HCT116 (cell line): ENCODE results near the gene GARS1. TPM values are rescaled to one million over a fixed set of nuclear protein-coding genes. Genes with fewer than 3 reads are reported as not detected.
A peak's percentile ranks its signal among the peaks of the same experiment; 100 is the strongest.

Source experiments
- ATAC-seq: fragments of 200-7000 bp; cut with Tn5 transposase; 2 replicates; pipeline ENCODE4 v1.9.1; 2020; ENCODE audit warnings: mild to moderate bottlenecking, moderate library complexity
- BruUV-seq: library from RNA; stranded (reverse); fragments of 400-500 nt; replicated peaks from 2 replicates; lab custom pipeline; 2021; lab: Mats Ljungman, UMichigan
- CTCF ChIA-PET: fragments of 300-600 bp; sonication (Branson Sonifier 250); formaldehyde crosslinking; loops from one replicate; lab custom pipeline; 2021; ENCODE audit warnings: antibody characterized with exemption; lab: Charles Lee
- POLR2A ChIA-PET: fragments of 300-600, 350-600 bp; sonication (Branson Sonifier 250); formaldehyde crosslinking; loops from one replicate; lab custom pipeline; 2021; ENCODE audit warnings: antibody characterized with exemption; lab: Charles Lee
- RAD21 ChIA-PET, 2 experiments: fragments of 300-600 bp; sonication (Branson Sonifier 250); formaldehyde crosslinking; loops; one replicate each; lab custom pipeline; 2023; ENCODE audit warnings: low total read pairs in 2 of 2; ENCODE audit not compliant: uncharacterized antibody in 2 of 2, unreplicated experiment in 2 of 2, low non-redundant PET in 1 of 2; lab: Charles Lee
- DNase-seq: peaks from one replicate; pipeline ENCODE4 v3.0.0-alpha.2; 2010; ENCODE audit warnings: low read depth, low spot score
- H2AFZ ChIP-seq: fragments of 200-600 bp; shearing (Covaris generic), sonication (generic); 2 replicates; pipeline ENCODE4 v1.6.1; 2017; ENCODE audit warnings: low read depth, mixed run types, mixed read lengths, antibody characterized with exemption, low read length; ENCODE audit not compliant: poor library complexity, severe bottlenecking
- H3K27ac ChIP-seq: 2 replicates; pipeline ENCODE4 v1.5.1; 2012; ENCODE audit warnings: low read depth, low read length
- H3K27me3 ChIP-seq: fragments of 200-600 bp; sonication (generic); 2 replicates; pipeline ENCODE4 v1.6.1; 2016; ENCODE audit warnings: mixed run types, low read length, mixed read lengths; ENCODE audit not compliant: insufficient read depth
- H3K36me3 ChIP-seq, 2 experiments: fragments of 200-500 bp in 1 of 2; fragments of 200-600 bp in 1 of 2; sonication (Bioruptor generic) in 1 of 2; sonication (generic) in 1 of 2; 2 replicates each; pipeline versions ENCODE4 v1.5.1 to v1.6.1; 2014 to 2016; ENCODE audit warnings: low read length in 2 of 2, inconsistent platforms in 1 of 2, mixed read lengths in 1 of 2, mixed run types in 1 of 2; ENCODE audit not compliant: insufficient read depth in 2 of 2, control insufficient read depth in 1 of 2
- H3K4me1 ChIP-seq, 2 experiments: fragments of 200-600 bp in 1 of 2; sonication (generic) in 1 of 2; 2 replicates each; pipeline versions ENCODE4 v1.5.1 to v1.6.1; 2012 to 2017; ENCODE audit warnings: low read length in 2 of 2, inconsistent platforms in 1 of 2, mild to moderate bottlenecking in 1 of 2, mixed read lengths in 1 of 2, mixed run types in 1 of 2, moderate library complexity in 1 of 2; ENCODE audit not compliant: insufficient read depth in 2 of 2, control insufficient read depth in 1 of 2
- H3K4me2 ChIP-seq: fragments of 200-600 bp; sonication (generic); 2 replicates; pipeline ENCODE4 v1.6.1; 2017; ENCODE audit warnings: mixed run types, low read length, mixed read lengths
- H3K4me3 ChIP-seq, 2 experiments: fragments of 200-600 bp in 1 of 2; sonication (generic) in 1 of 2; replicated peaks in 1 of 2; 2 replicates each; pipeline ENCODE4 v1.5.1; 2011 to 2016; ENCODE audit warnings: low read length in 2 of 2, control low read depth in 1 of 2, low read depth in 1 of 2, mild to moderate bottlenecking in 1 of 2, mixed read lengths in 1 of 2, mixed run types in 1 of 2
- H3K79me2 ChIP-seq: fragments of 200-600 bp; sonication (generic); 2 replicates; pipeline ENCODE4 v1.6.1; 2017; ENCODE audit warnings: mild to moderate bottlenecking, mixed run types, low read length, moderate library complexity, mixed read lengths; ENCODE audit not compliant: insufficient read depth
- H3K9ac ChIP-seq: fragments of 200-600 bp; sonication (generic); 2 replicates; pipeline ENCODE4 v1.6.1; 2016; ENCODE audit warnings: low read length, mixed read lengths
- H3K9me2 ChIP-seq: fragments of 200-600 bp; sonication (generic), shearing (Covaris generic); 2 replicates; pipeline ENCODE4 v1.6.1; 2017; ENCODE audit warnings: mixed run types, mild to moderate bottlenecking, moderate library complexity; ENCODE audit not compliant: insufficient read depth
- H3K9me3 ChIP-seq, 2 experiments: fragments of 200-500 bp in 1 of 2; fragments of 200-600 bp in 1 of 2; sonication (Bioruptor generic) in 1 of 2; sonication (generic) in 1 of 2; 2 replicates each; pipeline ENCODE4 v1.6.1; 2014 to 2017; ENCODE audit warnings: low read length in 2 of 2, mixed read lengths in 2 of 2, inconsistent platforms in 1 of 2, low read depth in 1 of 2, mild to moderate bottlenecking in 1 of 2, mixed run types in 1 of 2, moderate library complexity in 1 of 2; ENCODE audit not compliant: control insufficient read depth in 1 of 2, insufficient read depth in 1 of 2
- H4K20me1 ChIP-seq: fragments of 200-600 bp; sonication (generic), shearing (Covaris generic); 2 replicates; pipeline ENCODE4 v1.6.1; 2017; ENCODE audit warnings: mixed run types, mild to moderate bottlenecking, moderate library complexity; ENCODE audit not compliant: insufficient read depth
- CBX3 ChIP-seq: IDR thresholded peaks from 2 replicates; pipeline ENCODE4 v1.6.1; 2012; ENCODE audit warnings: low read depth
- CEBPB ChIP-seq: IDR thresholded peaks from 2 replicates; pipeline ENCODE4 v1.6.1; 2012; ENCODE audit warnings: low read depth
- ELF1 ChIP-seq: IDR thresholded peaks from 2 replicates; pipeline ENCODE4 v1.6.1; 2012; ENCODE audit warnings: low read depth, borderline replicate concordance
- EZH2 ChIP-seq: fragments of 200-600 bp; sonication (generic); IDR thresholded peaks from 2 replicates; pipeline ENCODE4 v1.6.1; 2017; ENCODE audit warnings: antibody characterized with exemption, mixed run types
- EZH2phosphoT487 ChIP-seq: fragments of 200-600 bp; IDR thresholded peaks from 2 replicates; pipeline ENCODE4 v1.6.1; 2018; ENCODE audit warnings: antibody characterized with exemption, borderline replicate concordance
- JUND ChIP-seq: IDR thresholded peaks from 2 replicates; pipeline ENCODE4 v1.6.1; 2012
- POLR2A ChIP-seq: IDR thresholded peaks from 2 replicates; pipeline ENCODE4 v1.7.0; 2011; ENCODE audit warnings: borderline replicate concordance; ENCODE audit not compliant: insufficient read depth, insufficient read length; ENCODE audit errors: extremely low read depth
- POLR2AphosphoS5 ChIP-seq: IDR thresholded peaks from 2 replicates; pipeline ENCODE4 v1.6.1; 2011; ENCODE audit warnings: mild to moderate bottlenecking, low read depth, low read length, moderate library complexity
- RAD21 ChIP-seq: IDR thresholded peaks from 2 replicates; pipeline ENCODE4 v1.6.1; 2012; ENCODE audit warnings: low read depth, mild to moderate bottlenecking
- SIN3A ChIP-seq: IDR thresholded peaks from 2 replicates; pipeline ENCODE4 v1.6.1; 2012; ENCODE audit warnings: low read depth
- SP1 ChIP-seq: IDR thresholded peaks from 2 replicates; pipeline ENCODE4 v1.6.1; 2012; ENCODE audit warnings: low read depth
- SRF ChIP-seq: IDR thresholded peaks from 2 replicates; pipeline ENCODE4 v1.6.1; 2012; ENCODE audit warnings: low read depth
- ZFX ChIP-seq: fragments of 450-650 bp; IDR thresholded peaks from 2 replicates; pipeline ENCODE4 v1.6.1; 2017
- ZNF274 ChIP-seq: fragments of 200-500 bp; sonication (Bioruptor generic); IDR thresholded peaks from 2 replicates; pipeline ENCODE4 v1.6.1; 2014; ENCODE audit warnings: mild to moderate bottlenecking, low read depth, low read length, inconsistent platforms
- intact Hi-C: fragments of 100-400 bp; cut with micrococcal nuclease; formaldehyde crosslinking; loops from 2 replicates; pipeline ENCODE4 v1.10.0; 2022
- total RNA-seq: library from RNA; stranded (reverse); gene quantifications from one replicate; pipeline ENCODE4 v1.2.1, GENCODE V29; 2021; ENCODE audit not compliant: unreplicated experiment
- TF ChIP-seq, protein P1 (sequence below), 3 experiments: fragments of 200-600 bp in 1 of 3; sonication (generic) in 1 of 3; IDR thresholded peaks in 2 of 3; conservative IDR thresholded peaks in 1 of 3; 2 replicates each; pipeline ENCODE4 v1.5.1; 2012 to 2017; ENCODE audit warnings: low read depth in 2 of 3, low read length in 2 of 3, antibody characterized with exemption in 1 of 3, borderline replicate concordance in 1 of 3, control low read depth in 1 of 3, mild to moderate bottlenecking in 1 of 3, mixed read lengths in 1 of 3, mixed run types in 1 of 3, moderate library complexity in 1 of 3; ENCODE audit not compliant: insufficient read depth in 1 of 3
- TF ChIP-seq, protein P2 (sequence below): IDR thresholded peaks from 2 replicates; pipeline ENCODE4 v1.6.1; 2011; ENCODE audit warnings: mild to moderate bottlenecking, low read length, moderate library complexity; ENCODE audit not compliant: insufficient replicate concordance; ENCODE audit errors: extremely low read depth
- TF ChIP-seq, protein P3 (sequence below): IDR thresholded peaks from 2 replicates; pipeline ENCODE4 v1.6.1; 2012
- TF ChIP-seq, protein P4 (sequence below): IDR thresholded peaks from 2 replicates; pipeline ENCODE4 v1.6.1; 2012

GARS1 gene
- total RNA-seq, 1 experiment from 2014 or later: 329 TPM

DNA sequence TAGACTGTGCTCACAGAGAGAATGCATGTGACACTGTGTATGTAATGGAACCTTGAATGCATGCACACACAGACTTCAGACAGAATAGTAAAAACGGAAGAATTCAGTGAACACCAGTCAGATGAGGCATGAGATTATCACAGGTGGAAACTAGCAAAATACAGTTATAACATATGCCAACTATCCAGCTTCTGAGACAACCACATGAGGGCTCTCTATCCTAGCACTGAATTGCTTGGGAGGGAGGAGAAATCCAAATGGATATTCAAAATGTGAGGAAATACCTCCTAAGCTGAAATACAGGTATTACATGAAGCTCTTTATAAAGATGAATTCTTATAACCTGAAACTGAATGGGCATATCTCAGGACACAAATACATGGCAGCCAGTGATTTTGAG lies 30.6 kb downstream of the GARS1 start:
- BruUV-seq: no TSS peak
- POLR2A ChIA-PET: no interaction called here
- H3K36me3 ChIP-seq: peaks cover 66 to 74% of the 10 kb centered on the region in 2 experiments
- TF ChIP-seq, protein P1, sequence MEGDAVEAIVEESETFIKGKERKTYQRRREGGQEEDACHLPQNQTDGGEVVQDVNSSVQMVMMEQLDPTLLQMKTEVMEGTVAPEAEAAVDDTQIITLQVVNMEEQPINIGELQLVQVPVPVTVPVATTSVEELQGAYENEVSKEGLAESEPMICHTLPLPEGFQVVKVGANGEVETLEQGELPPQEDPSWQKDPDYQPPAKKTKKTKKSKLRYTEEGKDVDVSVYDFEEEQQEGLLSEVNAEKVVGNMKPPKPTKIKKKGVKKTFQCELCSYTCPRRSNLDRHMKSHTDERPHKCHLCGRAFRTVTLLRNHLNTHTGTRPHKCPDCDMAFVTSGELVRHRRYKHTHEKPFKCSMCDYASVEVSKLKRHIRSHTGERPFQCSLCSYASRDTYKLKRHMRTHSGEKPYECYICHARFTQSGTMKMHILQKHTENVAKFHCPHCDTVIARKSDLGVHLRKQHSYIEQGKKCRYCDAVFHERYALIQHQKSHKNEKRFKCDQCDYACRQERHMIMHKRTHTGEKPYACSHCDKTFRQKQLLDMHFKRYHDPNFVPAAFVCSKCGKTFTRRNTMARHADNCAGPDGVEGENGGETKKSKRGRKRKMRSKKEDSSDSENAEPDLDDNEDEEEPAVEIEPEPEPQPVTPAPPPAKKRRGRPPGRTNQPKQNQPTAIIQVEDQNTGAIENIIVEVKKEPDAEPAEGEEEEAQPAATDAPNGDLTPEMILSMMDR (IDR thresholded peaks at IDR 0.05 in 2 of 3, conservative IDR thresholded peaks at IDR 0.05 in 1 of 3; ENCODE audit: borderline replicate concordance in 1 of 3, insufficient read depth in 1 of 3, low read depth in 2 of 3, low read length in 2 of 3): 0 out of 6 replicates have a peak, but pooled peaks of 1 of the 3 experiments have one; percentile 10
- peak; percentile 20; the same call in 1 of the 2 replicates for TF ChIP-seq RAD21
- TF ChIP-seq CBX3: no peak
- TF ChIP-seq, all 23 proteins: peak for 2
- peaks cover 7% of the 10 kb centered on the region; the same call in 1 of the 2 replicates for H4K20me1 ChIP-seq
- ChIA-PET CTCF (no interaction called here), RAD21 (no interaction called here)
- no peak overlapping the region for H3K4me3 ChIP-seq
- no peak overlapping the region for H3K4me2 ChIP-seq
- no peaks in the 10 kb centered on the region for H3K9me3 ChIP-seq
- H3K79me2 ChIP-seq: peaks cover 14% of the 10 kb centered on the region
- ATAC-seq (0 out of 2 replicates have a peak, but pooled peaks have one; percentile 32), DNase-seq (no peak)
- no peaks in the 10 kb centered on the region for H3K27me3 ChIP-seq
- H3K9me2 ChIP-seq: no peaks in the 10 kb centered on the region
- no peaks in the 10 kb centered on the region for H3K4me1 ChIP-seq
- no peak overlapping the region for H3K9ac ChIP-seq
- no peak overlapping the region for H2AFZ ChIP-seq
- no peak overlapping the region for H3K27ac ChIP-seq
- intact Hi-C loops: no loop called here

DNA sequence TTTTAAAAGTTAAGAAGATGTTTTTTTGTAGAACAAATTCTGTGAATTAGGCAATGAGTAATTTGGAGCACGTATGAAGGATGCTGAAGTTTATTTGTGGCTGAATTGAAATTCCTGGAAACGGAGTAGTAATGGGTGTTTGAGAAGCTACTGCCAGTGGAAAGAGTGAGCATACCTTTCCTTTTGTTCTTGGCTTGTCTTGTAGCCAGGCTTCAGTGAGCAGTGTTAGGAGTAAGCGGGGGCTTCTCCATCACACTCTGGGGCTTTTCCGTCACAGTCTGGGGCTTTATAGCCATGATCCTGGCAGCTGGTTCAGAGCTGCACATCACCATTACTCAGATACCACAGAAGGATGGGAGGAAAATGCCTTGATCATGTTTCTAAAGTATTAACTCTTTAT lies 32.3 kb downstream of the GARS1 start:
- Histone ChIP-seq H2AFZ (no peak overlapping the region), H3K4me2 (no peak overlapping the region), H3K9ac (no peak overlapping the region), H3K4me3 (no peak overlapping the region), H3K36me3 (peaks cover 63 to 66% of the 10 kb centered on the region in 2 experiments; a peak in 3 of 4 replicates), H3K9me3 (no peaks in the 10 kb centered on the region), H3K27me3 (no peaks in the 10 kb centered on the region), H3K79me2 (peaks cover 4% of the 10 kb centered on the region; the same call in 1 of the 2 replicates), H3K27ac (no peak overlapping the region), H4K20me1 (peaks cover under 1% of the 10 kb centered on the region; the same call in 1 of the 2 replicates), H3K9me2 (no peaks in the 10 kb centered on the region), H3K4me1 (no peaks in the 10 kb centered on the region)
- CTCF ChIA-PET: no interaction called here
- RAD21 ChIA-PET: no interaction called here
- POLR2A ChIA-PET: interaction anchor here (1.4 kb wide), 1 partner anchor 13 kb away, joined by 3 read pairs; no protein-coding TSS in a partner anchor
- intact Hi-C loops: no loop called here
- no TSS peak for BruUV-seq
- DNase-seq: no peak
- ATAC-seq: no peak
- TF ChIP-seq CEBPB (no peak), ZFX (no peak), SIN3A (no peak), EZH2 (no peak), POLR2AphosphoS5 (no peak), SP1 (no peak), ZNF274 (no peak), JUND (no peak), RAD21 (no peak), EZH2phosphoT487 (no peak), ELF1 (no peak), POLR2A (no peak), SRF (no peak)
- TF ChIP-seq, protein P2, sequence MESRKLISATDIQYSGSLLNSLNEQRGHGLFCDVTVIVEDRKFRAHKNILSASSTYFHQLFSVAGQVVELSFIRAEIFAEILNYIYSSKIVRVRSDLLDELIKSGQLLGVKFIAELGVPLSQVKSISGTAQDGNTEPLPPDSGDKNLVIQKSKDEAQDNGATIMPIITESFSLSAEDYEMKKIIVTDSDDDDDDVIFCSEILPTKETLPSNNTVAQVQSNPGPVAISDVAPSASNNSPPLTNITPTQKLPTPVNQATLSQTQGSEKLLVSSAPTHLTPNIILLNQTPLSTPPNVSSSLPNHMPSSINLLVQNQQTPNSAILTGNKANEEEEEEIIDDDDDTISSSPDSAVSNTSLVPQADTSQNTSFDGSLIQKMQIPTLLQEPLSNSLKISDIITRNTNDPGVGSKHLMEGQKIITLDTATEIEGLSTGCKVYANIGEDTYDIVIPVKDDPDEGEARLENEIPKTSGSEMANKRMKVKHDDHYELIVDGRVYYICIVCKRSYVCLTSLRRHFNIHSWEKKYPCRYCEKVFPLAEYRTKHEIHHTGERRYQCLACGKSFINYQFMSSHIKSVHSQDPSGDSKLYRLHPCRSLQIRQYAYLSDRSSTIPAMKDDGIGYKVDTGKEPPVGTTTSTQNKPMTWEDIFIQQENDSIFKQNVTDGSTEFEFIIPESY: no peak
- TF ChIP-seq, protein P3, sequence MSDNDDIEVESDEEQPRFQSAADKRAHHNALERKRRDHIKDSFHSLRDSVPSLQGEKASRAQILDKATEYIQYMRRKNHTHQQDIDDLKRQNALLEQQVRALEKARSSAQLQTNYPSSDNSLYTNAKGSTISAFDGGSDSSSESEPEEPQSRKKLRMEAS: no peak
- TF ChIP-seq, protein P4, sequence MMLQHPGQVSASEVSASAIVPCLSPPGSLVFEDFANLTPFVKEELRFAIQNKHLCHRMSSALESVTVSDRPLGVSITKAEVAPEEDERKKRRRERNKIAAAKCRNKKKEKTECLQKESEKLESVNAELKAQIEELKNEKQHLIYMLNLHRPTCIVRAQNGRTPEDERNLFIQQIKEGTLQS: no peak
